ENCODE results near the gene KCNC4. TPM values are rescaled to one million over a fixed set of nuclear protein-coding genes. Genes with fewer than 3 reads are reported as not detected.

KCNC4 gene
- 5.9 TPM for total RNA-seq

DNA sequence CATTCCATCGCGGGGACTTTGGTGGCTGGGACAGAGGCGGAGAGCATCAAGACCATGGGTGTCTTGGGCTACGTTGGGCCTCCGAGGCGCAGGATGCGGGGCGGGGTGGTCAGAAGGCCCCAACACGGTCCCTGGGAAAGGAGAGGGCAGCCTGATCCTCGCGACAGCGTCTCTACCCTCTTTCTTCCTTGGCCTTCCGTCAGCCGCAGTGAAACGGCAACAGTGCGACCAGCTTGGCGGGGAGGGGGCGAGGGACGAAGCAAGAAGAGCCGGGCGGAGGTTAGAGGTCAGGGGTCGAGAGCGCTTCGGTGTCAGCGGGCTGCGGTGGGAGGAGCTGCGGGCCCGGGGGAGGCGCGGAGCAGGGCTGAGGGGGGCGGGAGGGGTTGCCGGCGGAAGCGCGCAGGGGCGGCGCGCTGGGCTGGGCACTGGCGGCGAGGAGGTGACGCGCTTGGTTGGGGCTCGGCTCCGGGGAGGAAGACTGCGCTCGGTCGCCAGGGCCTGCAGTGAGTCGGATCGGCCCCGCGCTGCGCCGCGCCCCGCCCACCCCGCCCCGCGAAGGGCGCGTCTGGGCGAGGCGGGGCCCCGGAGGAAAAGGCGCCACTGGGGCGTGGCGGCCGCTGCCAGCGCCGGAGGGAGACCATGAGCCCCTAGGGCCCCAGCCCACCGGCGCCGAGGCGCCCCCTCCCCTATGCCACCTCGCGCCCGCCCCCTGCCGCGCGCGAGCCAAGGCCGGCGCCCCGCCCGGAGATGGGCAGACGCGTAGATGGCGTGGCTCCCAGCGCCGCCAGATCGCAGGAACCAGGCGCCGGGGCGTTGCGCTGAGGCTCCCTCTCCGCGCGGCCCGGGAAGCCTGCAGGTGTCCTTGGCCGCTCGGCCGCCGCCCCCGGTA lies at the start of gene KCNC4:
Gene KCNC4, plus strand, starts transcription at position 600 of the 889 bp plus-strand sequence. CDS start 1,186 bp downstream, outside the sequence.

Small RNAs within 50 kb of the gene (small RNA-seq; reads per million reads assigned to genes)
- not detected for gene AL137790.1 (ENCODE audit: low replicate concordance)

Other genes with a start within 250 kb of the KCNC4 start
- gene AHCYL1, start 225.5 kb upstream of the KCNC4 start, total RNA-seq = 37.6 TPM
- 165 TPM for gene STRIP1, start 175.7 kb upstream of the KCNC4 start, total RNA-seq
- gene ALX3, start 139.6 kb upstream of the KCNC4 start, total RNA-seq = not detected
- gene UBL4B, start 97.9 kb upstream of the KCNC4 start, total RNA-seq = not detected
- 27.2 TPM for gene SLC6A17, start 59.8 kb upstream of the KCNC4 start, total RNA-seq
- gene RBM15, start 129.1 kb downstream of the KCNC4 start, total RNA-seq = 74.5 TPM
- 4.7 TPM for gene SLC16A4, start 180.7 kb downstream of the KCNC4 start, total RNA-seq
- gene LAMTOR5, start 197.4 kb downstream of the KCNC4 start, total RNA-seq = 30.0 TPM
- gene PROK1, start 240.8 kb downstream of the KCNC4 start, total RNA-seq = not detected